DMS153 treated with DMSO at 0.1 percent for 48 hours (cell line): Measurements from ENCODE around the gene SH3TC1.

Experiments used
- DNase-seq: peaks from one replicate; lab custom pipeline; 2025; ENCODE audit not compliant: unreplicated experiment; lab: John Stamatoyannopoulos, UW

SH3TC1 gene

DNA sequence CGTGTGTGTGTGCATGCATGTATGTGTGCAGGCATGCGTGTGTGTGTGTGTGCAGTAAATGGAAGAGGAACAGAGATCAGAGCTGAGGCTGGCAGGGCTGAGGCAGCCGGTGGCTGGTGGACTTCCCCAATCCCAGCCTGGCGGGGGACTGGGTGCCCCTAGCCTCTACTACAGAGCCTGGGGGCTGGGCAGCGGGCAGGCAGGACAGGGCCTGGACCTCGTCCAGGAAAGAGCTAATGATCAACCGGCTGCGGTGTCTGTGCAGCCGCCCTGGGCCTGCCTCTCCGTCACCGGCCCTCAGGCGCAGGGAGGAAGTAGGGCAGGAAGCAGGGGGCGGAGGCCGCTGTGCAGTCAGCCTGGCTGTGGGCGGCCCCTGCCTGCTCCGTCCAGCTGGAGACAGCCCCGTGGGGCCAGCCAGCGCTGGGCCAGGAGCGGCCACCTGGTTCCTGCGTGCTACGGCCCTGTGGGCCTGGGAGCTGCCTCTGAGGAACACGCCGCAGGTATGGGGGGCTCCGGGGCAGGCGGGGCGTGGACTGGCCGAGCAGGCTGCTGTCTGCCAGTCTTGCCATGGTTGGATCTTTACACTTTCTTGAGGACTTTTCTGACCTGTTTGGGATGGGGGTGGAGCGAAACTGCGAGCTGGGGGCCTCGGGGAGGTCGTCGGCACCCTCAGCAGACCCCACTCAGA, at the start of gene SH3TC1:
Gene SH3TC1 (plus strand): TSS at position 385 of the 688 bp plus-strand sequence. CDS start 5,905 bp downstream, outside the sequence.
- peak; percentile 4 for DNase-seq

DNA sequence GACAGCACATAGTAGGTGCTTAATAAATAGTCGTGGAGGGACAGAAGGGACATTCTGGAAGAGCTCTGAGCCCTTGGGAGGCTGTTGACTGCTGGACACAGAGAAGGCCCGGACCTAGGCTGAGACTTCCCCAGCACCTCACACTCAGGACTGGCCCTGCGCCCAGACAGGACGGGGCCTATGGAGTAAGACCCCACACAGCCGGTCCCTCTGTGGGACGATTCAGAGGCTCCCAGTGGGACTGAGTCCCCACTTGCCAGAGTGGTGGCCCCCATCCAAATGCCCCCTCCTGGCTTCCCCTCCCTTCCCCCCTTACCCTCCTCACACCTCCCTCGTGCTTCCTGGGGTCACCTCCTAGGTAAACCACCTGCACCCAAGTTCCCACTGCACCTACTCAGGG, 49.4 kb upstream of the SH3TC1 start:
- DNase-seq = no peak

DNA sequence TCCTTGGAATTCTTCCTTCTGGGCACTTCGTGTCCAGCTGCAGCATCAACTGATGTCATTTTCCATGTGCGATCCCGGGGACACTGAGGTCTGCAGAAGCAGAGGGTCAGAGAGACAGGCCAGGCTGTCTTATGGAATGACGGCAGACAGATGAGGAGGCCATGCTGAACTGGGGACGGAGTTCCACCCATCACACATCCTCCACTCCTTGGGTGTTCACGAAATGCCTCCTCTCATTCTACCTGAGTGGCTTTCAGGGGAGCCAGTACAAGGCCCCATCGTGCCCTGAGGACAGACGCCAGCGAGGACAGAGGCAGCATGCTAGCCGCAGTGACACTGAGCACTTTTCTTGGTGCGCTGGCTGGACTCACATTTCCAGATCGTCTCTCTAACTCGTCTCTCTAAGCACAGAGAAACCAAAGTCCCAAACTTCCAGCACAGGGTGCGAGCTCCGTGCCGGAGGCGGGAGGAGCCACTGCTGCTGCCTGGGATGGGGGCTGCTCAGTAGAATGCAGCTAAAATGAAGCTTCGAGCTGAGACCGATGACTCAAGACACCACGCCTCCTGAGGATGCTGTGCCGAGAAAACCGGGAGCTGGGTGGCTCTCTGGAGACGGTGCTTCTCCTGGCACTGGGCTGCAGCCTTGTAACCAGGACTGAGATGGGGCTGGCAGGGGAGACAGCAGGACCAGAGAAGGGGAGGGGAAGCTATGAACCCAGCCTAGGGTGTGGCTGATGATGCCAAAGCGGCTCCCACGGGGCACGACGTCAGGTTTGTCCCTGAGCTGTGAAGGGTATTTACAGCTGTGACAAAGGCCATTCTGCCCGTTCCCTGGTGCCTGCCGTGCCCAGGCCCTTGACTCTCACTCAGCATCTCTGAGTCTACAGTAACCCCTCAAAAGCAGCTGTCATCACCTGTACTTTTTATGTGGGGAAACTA, 48.7 kb upstream of the SH3TC1 start:
- DNase-seq = no peak

DNA sequence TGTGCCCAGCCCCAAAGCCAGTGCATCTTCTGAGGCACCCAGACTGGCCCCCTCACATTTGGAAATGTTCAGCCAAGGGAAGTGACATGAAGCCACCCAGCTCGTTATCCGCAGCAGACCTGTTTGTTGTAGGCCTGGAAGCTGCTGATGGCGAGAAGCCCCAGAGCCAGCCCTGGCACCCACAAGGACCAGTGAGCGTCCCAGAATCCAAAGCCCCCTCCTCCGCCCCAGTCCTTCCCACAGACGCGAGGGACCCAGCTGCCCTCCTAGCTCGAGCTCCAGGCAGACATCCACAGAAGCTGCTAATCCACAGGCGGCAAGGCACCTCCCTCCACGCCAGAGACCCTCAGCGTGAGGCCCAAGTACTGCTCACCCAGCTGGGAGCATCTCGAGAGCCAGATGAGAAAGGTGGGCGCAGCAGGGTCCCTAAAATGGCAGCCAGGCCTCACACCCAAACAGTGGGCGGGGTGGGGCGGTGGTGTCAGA, 47.9 kb upstream of the SH3TC1 start:
- no peak for DNase-seq

DNA sequence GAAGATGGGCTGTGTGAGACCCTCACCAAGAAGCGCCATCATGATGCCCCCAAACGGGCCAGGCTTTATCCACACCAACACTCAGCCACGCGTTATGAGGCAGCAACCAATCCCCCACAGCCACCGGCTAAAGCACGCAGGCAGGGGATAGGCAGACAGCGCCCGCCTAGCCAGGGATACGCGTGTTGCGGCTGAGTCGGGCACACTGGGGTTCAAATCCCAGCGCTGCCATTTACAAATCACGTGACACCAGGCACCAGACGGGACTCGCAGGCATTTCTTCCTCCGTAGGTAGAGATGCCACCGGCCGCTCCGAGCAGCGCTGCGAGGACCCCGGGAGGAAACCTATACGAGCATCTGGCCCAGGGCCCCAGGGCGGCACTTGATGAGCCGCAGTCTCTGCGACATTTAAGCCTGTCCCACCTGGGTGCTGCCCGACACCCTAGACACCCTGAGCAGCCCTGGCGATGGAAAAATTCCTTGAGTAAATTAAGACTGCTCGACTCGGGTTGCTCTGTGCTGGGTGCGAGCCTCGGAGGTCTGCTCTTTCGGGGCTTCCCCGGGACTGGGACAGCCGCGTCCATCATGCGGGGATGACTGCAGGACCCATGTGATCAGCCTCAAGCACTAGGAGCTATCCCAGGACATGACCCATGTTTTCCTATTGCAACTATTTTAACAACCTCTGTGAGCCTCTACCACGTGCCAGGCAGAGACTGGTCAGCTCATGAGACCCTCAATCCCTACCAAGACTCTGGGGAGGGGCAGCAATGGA, 46.8 kb upstream of the SH3TC1 start:
- no peak for DNase-seq

DNA sequence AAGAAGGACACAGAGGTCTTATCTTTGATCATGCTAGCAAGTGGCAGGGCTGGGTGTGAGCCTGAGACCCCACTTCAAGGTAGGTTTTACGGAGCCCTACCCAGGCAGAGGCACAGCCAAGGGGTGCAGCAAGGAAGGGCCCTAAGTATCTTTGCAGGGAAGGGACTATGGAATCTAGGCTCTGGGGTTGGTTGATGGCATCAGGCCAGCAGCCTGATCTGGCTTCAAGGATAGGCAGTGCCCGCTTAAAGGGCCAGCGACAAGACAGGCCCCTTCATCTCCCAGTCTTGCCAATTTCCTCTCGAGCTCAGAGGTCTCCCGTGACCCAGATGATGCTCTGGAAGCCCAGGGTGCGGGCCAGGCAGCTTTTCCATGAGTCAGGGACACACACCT, 46.2 kb upstream of the SH3TC1 start:
- DNase-seq = no peak

DNA sequence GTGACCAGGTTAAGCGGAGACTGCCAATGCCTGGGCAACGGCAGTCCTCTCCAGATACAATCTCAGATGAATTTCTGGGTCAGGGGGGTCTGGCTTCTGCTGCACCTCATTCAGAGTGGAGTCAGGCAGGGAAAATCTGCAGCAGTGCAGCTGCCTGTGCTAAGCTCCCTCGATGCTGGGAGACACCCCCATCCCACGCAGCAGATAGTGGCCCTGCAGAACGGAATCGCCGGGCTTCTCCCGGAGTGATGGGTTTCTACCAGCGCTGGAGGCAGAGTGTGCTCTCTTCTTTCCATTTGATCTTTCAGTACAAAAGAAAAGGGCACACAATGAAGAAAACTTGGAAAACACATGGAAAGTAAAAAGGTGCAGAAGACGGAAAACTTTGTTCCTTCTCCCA, 45.6 kb upstream of the SH3TC1 start:
- DNase-seq = no peak

DNA sequence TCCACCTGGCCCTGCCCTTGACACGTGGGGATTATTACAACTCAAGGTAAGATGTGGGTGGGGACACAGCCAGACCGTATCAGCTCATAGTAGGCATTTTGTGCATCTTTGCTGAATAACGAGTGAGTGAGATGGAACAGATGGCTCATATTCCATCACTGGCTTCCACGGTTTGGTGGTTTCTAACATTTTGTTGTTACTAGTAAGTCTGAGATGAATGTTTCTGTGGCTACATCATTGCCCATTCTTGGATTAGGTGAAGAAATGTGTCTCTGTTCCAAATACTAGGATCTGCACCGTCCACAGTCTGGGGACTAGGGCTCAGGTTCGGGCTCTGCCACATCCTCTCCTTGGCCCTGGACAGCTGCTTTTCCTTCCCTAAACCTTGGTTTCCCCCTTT, 44.0 kb upstream of the SH3TC1 start:
- no peak for DNase-seq

DNA sequence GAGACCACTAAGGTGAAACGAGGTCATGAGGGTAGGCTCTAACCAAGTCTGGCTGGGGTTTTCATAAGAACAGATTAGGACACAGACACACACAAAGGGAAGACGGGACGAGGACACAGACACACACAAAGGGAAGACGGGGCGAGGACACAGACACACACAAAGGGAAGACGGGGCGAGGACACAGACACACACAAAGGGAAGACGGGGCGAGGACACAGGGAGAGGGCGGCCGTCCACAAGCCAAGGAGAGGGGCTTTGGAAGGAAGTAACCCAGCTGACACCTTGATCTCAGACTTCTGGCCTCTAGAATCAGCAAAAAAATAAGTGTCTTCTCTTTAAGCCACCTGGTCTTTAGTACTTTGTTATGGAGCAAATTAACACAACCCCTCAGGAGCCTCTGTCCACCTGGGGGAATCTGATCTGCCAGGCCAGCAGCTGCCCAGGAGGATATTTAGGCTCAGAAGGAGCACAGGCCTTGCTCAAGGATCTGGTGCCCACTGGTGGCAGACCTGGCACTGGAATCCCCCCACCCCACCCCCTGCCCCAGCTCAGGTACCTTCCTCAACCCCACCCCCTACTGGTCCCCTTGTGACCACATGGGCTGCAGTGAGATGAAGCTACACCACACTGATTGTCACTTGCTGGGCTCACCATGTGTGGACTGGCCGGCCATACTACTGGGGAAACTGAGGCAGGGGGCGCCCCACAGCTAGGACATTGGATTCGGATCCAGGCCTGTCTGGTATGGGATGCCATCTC, 43.2 kb upstream of the SH3TC1 start:
- DNase-seq = no peak

DNA sequence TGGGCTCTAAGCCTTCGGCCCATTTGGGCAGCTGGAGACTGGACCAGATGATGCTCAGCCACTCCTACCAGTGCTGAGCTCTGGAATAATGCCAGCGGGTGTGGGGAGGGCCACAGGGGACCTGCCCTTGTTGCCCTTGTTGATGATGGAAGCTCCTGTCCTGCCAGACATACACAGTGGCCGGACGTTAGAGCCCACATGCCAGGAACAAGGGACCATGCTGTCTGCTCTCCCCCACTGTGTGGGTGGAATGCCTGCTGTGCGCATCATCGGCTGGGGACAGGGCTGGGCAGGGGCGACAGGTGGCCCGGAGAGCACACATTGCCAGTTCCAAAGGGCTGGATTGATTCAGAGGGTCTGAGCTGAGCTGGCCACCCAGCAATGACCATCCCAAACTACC, 42.5 kb upstream of the SH3TC1 start:
- DNase-seq = no peak

DNA sequence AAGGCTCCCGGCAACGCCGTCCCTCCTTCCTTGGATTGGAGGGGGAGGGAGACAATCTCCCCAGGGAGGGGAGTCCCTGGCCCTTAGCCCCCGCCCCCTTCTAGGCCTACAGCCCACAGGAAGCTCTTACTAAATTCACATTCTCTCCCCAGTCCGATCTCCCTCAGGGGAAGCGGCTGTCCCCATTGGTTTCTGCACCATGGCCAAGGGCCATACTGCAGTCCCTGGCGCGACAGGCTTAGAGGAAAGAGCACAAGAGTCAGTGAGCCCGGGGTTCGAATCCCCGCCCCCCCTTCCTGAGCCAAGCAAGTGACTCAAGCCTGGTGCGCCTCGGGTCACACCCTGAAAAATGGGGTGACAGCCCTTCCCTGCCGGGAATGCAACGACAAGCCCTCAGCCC, 41.6 kb upstream of the SH3TC1 start:
- no peak for DNase-seq

DNA sequence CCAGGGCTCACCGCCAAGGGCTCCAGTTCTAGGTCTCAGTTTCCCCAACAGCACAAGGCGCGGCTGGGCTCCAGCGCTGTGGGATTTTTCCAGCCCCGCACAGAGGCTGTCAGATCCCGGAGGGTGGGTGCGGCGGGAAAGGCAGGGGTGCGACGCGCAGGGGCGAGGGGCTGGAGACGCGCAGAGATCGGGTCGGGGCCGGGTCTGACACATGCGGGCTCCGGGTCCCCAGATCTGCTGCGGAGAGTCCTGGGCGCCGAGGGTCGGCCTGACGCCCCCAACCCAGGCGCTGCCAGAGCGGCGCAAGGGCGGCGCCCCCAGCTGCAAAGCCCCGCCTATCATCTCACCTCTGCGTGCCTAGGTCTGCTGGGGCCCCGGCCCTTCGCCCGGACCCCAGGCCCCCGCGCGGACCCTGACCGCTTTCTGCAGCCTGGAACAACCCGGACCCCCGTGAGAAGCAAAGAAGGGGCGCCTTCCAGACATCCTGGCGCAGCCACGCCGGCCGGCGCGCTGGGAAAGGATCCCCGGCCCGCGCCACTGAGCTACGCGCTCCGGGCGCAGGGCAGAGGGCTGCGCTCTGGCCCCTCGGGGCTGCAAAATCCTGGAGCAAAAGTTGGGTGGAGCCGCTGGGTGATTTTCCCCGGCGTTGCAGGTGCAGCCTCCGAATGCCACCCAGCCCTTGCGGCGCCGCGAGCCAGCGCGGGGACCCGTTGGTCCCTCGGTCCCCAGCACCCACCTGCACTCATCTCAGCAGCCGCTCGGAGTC, 41.0 kb upstream of the SH3TC1 start:
- no peak for DNase-seq

DNA sequence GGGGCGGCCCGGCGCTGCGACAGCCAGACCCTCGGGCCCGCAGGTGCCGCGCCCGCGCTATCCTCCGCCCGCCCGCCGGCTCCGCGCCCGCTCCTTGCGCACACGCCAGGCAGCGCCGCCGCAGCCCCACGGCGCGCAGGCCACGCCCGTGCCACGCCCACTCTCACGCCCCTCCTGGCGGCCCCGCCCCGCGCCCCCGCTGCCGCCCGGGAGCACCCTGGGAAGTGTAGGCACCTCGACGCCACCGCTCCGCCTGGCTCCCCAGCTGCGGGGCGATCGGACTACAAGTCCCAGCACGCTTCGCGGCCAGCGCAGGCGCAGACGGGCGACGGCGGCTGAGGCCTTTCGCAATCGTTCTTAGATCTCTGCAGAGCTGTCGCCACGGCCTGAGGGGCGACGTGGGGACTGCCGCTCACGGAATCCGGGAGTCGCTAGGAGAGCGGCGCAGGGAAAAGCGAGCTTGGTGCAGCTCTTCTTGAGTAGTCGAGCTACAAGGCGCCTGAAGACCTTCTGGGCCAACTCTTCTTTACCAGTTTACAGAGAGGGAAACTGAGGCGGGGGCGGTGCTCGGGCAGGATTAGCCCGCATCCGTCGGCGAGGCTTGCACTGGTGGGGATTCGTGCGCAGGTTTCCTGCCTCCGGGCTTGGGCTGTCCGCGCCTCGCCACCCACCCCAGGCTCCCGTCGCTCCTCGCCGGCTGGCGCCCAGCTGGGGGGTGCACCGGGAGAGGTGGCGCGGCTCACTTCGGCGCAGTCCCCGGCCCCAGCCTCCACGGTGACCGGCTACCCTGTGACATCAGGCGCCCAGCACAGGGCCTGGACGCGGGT, 40.2 kb upstream of the SH3TC1 start, which contains the start of gene ABLIM2:
Gene ABLIM2 (minus strand): TSS at position 104 of the 827 bp plus-strand sequence. CDS start 124 bp downstream, outside the sequence.
- peak; percentile 54 for DNase-seq

DNA sequence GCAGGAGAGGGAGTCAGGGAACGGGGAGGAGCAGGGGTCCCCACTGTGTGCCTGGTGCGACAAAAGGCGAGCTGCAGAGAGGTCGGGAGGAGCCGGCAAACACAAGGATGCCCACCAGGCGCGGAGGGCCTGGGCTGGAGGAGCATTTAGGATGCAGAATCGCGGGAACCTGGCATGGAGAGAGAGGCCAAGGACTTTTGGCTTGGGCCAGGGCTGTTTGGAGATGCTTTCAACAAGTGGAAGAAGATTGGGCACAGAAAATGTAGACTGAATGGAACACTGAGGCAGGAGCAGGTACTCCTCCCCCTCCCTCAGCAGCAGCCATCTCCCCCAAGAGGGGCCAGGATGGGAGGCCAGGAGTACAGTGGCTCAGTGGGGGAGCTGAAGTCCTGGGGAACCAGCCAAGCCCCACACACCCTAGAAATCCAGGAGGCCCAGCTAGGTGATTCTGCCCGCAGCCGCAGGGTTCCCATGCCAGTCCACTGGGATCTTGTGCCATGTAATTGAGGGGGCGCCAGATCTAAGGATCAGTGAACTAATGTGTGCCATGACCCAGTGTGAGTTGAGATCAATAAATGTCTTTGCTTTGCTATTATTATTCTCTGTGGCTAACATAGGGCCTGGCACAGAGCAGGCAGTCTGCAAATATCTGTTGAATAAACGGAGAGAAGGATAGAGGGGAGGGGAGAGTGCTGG, 39.4 kb upstream of the SH3TC1 start:
- no peak for DNase-seq

DNA sequence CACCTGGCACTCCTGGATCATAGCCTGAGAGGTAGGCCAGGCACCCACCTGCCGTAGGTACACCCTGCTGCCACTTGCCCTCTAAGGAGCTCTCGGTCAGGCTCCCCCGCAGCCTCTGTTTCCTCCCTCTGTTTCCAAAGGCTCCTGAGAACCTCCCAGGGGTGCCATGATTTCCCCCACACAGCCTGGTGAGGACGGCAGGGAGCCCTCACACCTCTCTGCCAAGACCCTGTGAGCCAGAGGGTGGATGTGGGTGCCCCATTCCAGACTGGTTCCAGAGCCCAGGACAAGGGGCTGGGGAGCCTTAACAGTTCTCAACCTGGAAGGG, 38.9 kb upstream of the SH3TC1 start:
- no peak for DNase-seq

DNA sequence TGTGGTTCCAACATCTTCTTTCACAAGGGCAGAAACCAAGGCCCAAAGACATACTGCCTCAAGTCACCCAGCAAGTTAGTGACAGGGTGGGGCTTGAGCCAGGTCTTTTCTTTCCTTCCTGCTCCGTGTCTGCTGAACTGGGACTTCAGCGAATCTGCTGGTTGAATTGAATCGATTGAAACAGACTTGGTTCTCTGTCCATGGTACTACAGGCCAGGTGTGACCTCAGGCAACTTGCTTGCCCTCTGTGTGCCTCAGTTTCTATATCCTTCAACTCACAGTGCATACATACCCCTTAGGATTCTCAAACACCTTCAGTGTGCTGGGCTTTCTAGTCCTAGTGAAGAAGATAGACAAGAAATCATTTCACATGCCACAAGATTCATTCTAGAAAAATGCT, 38.5 kb upstream of the SH3TC1 start:
- no peak for DNase-seq

DNA sequence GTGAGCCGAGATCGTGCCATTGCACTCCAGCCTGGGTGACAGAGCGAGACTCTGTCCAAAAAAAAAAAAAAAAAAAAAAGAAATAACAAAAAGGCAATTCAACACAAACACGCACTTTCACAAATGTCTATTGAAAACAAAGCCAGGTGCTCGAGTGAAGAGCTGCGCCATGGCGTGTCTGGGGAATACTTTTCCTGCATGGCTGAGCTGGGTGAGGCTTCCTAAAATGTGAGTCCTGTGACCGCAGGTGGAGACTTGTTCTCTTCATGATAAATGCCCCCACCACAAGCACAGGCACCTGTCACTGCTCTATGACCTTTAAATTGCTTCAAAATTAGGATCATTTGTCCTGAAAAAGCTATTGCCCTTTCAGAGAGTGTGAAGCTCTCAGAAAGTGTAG, 36.5 kb upstream of the SH3TC1 start:
- DNase-seq = no peak

DNA sequence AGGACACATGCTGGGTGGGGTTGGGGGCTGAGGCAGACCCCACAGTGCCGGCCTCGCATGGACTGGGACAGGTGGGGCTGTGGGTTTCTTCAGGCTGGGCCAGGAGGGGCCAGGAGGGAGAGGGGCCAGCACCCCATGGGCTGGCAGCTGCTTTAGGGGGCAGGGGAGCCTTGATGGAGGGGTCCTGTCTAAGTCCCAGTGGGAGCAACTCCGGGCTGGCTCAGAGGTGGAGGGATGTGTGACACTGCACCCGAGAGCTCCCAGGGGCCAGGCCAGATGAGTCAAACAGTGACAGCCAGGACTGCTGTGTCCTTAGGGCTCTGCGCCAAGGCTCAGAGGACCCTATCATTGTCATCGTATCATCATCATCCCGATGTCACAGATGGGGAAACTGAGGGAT, 36.1 kb upstream of the SH3TC1 start:
- no peak for DNase-seq
